Smooth muscle cell (in vitro differentiated cells): ENCODE results near the gene MPPED1. TPM values are rescaled to one million over a fixed set of nuclear protein-coding genes. Genes with fewer than 3 reads are reported as not detected.

Experiments
- DNase-seq: peaks from one replicate; lab custom pipeline; 2025; ENCODE audit not compliant: unreplicated experiment; lab: John Stamatoyannopoulos, UW
- H2AFZ ChIP-seq: fragments of 200-600 bp; sonication (generic); 2 replicates; pipeline ENCODE4 v1.6.0; 2016; ENCODE audit warnings: antibody characterized with exemption, low read depth, mild to moderate bottlenecking
- H3F3A ChIP-seq: fragments of 200-600 bp; sonication (generic); 2 replicates; pipeline ENCODE4 v1.6.0; 2017; ENCODE audit warnings: antibody characterized with exemption, low read depth
- H3K27ac ChIP-seq: fragments of 200-600 bp; sonication (generic); 2 replicates; pipeline ENCODE4 v1.5.1; 2016; ENCODE audit warnings: low read depth, mild to moderate bottlenecking
- H3K27me3 ChIP-seq: fragments of 200-600 bp; sonication (generic); 2 replicates; pipeline ENCODE4 v1.6.1; 2016; ENCODE audit warnings: low read depth, mild to moderate bottlenecking
- H3K36me3 ChIP-seq: fragments of 200-600 bp; sonication (generic); 2 replicates; pipeline ENCODE4 v1.5.1; 2016; ENCODE audit warnings: low read depth
- H3K4me1 ChIP-seq: fragments of 200-600 bp; sonication (generic); 2 replicates; pipeline ENCODE4 v1.5.1; 2016; ENCODE audit warnings: low read depth
- H3K4me2 ChIP-seq: fragments of 200-600 bp; sonication (generic); 2 replicates; pipeline ENCODE4 v1.6.0; 2016; ENCODE audit warnings: mild to moderate bottlenecking
- H3K4me3 ChIP-seq: fragments of 200-600 bp; sonication (generic); 2 replicates; pipeline ENCODE4 v1.5.1; 2016; ENCODE audit warnings: mild to moderate bottlenecking
- H3K79me2 ChIP-seq: fragments of 200-600 bp; sonication (generic); 2 replicates; pipeline ENCODE4 v1.6.0; 2016; ENCODE audit warnings: low read depth, mild to moderate bottlenecking
- H3K9ac ChIP-seq: fragments of 200-600 bp; sonication (generic); 2 replicates; pipeline ENCODE4 v1.6.0; 2016; ENCODE audit warnings: low read depth
- H3K9me3 ChIP-seq: fragments of 200-600 bp; sonication (generic); replicated peaks from 2 replicates; pipeline ENCODE4 v1.5.1; 2016; ENCODE audit warnings: low read depth
- H4K20me1 ChIP-seq: fragments of 200-600 bp; sonication (generic); 2 replicates; pipeline ENCODE4 v1.6.0; 2016; ENCODE audit warnings: low read depth
- WGBS: methylation state at CpG from one replicate; pipeline ENCODE4 v1.1.7; 2016; ENCODE audit warnings: low lambda C conversion rate; 5-methylcytosine and 5-hydroxymethylcytosine counted together
- polyA plus RNA-seq: library from polyadenylated mRNA; unstranded; fragments of >200 nt; fragmentation: Nextera tagmentation; extraction: Ambion mirVana; gene quantifications from 2 replicates; pipeline ENCODE4 v1.2.1, GENCODE V29; 2016
- total RNA-seq: library from RNA; depleted of rRNA; stranded (reverse); fragments of >200 nt; gene quantifications from 2 replicates; pipeline ENCODE4 v1.2.3, GENCODE V29; 2014
- TF ChIP-seq, protein P1 (sequence below): fragments of 200-600 bp; sonication (generic); IDR thresholded peaks from 2 replicates; pipeline ENCODE4 v1.5.1; 2017; ENCODE audit warnings: borderline replicate concordance, mild to moderate bottlenecking, antibody characterized with exemption; ENCODE audit not compliant: insufficient read depth, poor library complexity, severe bottlenecking

Gene MPPED1
- total and polyA plus RNA-seq, 2 experiments from 2014 or later, result not detected

DNA sequence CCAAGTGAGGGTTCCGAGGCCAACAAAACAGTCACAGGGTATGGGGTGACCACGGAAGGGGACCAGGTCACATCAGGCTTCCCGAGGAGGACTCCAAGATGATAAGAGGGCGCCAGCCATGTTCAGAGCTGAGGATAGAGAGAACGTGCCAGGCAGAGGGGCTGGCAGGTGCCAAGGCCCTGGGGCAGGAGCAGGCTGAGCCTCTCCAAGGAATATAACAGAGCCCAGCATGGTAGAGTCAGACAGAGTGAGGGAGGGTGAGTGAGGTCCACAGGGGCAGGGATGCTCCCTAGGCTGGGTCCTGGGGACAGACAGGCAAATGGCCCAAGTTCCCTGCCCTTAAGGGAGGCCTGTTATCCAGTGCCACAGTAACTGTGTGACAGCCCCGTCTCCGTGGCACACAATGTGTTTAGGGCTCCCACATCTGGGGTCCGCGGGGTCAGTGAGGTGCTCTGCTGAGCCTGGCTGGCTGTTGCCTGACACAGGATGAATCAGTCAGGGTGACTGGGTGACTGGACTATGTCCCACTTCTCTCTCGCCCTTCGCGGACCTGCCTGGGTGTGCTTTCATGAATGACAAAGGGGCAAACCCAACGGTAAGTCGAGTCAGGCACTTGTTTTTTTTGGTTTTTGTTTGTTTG lies 105.3 kb downstream of the MPPED1 start:
- Histone ChIP-seq H3K36me3 (no peaks in the 10 kb centered on the region), H3K9me3 (no peaks in the 10 kb centered on the region), H3K4me2 (no peak overlapping the region), H3K4me3 (no peak overlapping the region), H2AFZ (no peak overlapping the region), H3K27me3 (peaks cover 5% of the 10 kb centered on the region), H3K4me1 (no peaks in the 10 kb centered on the region), H3F3A (no peaks in the 10 kb centered on the region), H3K9ac (no peak overlapping the region), H3K79me2 (no peaks in the 10 kb centered on the region), H3K27ac (no peak overlapping the region), H4K20me1 (no peaks in the 10 kb centered on the region)
- TF ChIP-seq, protein P1, sequence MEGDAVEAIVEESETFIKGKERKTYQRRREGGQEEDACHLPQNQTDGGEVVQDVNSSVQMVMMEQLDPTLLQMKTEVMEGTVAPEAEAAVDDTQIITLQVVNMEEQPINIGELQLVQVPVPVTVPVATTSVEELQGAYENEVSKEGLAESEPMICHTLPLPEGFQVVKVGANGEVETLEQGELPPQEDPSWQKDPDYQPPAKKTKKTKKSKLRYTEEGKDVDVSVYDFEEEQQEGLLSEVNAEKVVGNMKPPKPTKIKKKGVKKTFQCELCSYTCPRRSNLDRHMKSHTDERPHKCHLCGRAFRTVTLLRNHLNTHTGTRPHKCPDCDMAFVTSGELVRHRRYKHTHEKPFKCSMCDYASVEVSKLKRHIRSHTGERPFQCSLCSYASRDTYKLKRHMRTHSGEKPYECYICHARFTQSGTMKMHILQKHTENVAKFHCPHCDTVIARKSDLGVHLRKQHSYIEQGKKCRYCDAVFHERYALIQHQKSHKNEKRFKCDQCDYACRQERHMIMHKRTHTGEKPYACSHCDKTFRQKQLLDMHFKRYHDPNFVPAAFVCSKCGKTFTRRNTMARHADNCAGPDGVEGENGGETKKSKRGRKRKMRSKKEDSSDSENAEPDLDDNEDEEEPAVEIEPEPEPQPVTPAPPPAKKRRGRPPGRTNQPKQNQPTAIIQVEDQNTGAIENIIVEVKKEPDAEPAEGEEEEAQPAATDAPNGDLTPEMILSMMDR, result no peak
- WGBS, result 93% methylated on average over 14 of the region's 14 CpGs
- DNase-seq, result no peak

DNA sequence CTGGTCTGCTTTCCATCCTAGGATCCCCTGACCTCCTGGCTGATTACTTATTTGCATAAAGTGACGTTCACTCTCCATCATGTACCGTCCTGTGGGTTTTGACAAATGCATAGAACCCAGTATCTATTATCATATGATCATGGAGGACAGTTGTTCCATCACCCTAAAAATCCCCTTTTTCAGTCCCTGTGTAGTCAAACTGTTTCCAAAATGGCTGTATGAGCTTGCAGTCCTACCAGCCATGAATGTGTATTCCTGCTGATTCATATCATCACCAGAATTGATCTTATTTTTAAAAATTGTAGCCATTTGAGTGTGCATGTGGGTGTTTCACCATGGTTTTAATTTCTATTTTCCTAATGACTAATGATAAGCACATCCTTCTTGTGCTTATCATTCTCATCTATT lies 108.8 kb downstream of the MPPED1 start:
- no peak for DNase-seq
- H3K27me3 ChIP-seq, result peaks cover 5% of the 10 kb centered on the region
- H3K4me1 ChIP-seq, result no peaks in the 10 kb centered on the region
- no peaks in the 10 kb centered on the region for H3K79me2 ChIP-seq
- TF ChIP-seq, protein P1, result no peak
- no peaks in the 10 kb centered on the region for H3K9me3 ChIP-seq
- H3K9ac ChIP-seq, result no peak overlapping the region
- no peak overlapping the region for H3K27ac ChIP-seq
- WGBS, result 80% methylated on average over 2 of the region's 2 CpGs
- H2AFZ ChIP-seq, result no peak overlapping the region
- H4K20me1 ChIP-seq, result no peaks in the 10 kb centered on the region
- no peaks in the 10 kb centered on the region for H3K36me3 ChIP-seq
- no peak overlapping the region for H3K4me2 ChIP-seq
- H3K4me3 ChIP-seq, result no peak overlapping the region
- no peaks in the 10 kb centered on the region for H3F3A ChIP-seq

DNA sequence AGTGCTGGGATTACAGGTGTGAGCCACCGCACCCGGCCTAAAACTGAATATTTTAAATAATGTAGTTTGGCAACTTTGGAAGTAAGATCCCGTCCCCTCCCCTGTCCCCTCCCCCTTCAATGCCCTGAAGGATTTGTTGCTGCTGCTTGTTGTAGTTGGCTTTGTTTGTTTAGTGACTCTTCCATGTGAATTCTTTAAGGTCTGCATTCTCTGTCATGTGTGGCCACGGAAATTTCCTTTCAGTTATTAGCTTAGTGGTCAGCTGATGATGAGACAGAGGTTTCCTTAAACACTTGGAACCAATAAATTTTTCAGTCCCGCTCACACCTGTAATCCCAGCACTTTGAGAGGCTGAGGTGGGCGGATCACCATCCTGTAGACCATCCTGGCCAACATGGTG lies 109.9 kb downstream of the MPPED1 start:
- no peaks in the 10 kb centered on the region for H3K36me3 ChIP-seq
- H3K4me1 ChIP-seq, result no peaks in the 10 kb centered on the region
- H2AFZ ChIP-seq, result no peak overlapping the region
- H3K27me3 ChIP-seq, result peaks cover 5% of the 10 kb centered on the region
- no peak overlapping the region for H3K4me3 ChIP-seq
- 76% methylated on average over 6 of the region's 6 CpGs for WGBS
- no peak overlapping the region for H3K9ac ChIP-seq
- no peak overlapping the region for H3K4me2 ChIP-seq
- H4K20me1 ChIP-seq, result no peaks in the 10 kb centered on the region
- H3K9me3 ChIP-seq, result no peaks in the 10 kb centered on the region
- DNase-seq, result no peak
- no peaks in the 10 kb centered on the region for H3K79me2 ChIP-seq
- no peaks in the 10 kb centered on the region for H3F3A ChIP-seq
- no peak overlapping the region for H3K27ac ChIP-seq
- TF ChIP-seq, protein P1, result no peak

DNA sequence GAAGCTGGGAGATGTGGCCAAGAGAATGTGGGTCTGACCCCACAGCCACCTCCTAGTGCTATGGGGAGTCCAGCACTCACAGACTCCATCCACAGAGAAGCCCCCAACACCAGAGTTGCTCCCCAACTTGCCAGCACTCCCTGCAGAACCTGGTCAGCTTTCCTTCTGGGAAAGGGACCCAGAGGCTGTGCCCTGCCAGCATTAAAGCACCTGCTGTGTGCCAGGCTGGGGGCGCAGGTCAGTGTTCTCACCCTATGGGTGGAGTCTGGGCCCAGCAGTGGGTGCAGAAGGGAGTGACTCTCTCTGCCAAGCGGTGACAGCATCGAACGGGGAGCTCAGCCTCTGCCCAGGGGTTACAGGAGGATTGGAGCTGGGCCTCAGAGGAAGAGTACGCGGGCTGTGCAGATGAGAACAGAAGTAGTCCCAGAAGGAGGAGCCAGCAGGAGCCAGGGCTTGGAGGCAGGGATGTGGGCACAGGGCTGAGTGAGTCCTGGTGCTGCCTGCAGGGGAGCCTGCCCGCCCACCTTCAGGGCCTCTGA lies 114.4 kb downstream of the MPPED1 start:
- Histone ChIP-seq H3K36me3 (no peaks in the 10 kb centered on the region), H3K9me3 (no peaks in the 10 kb centered on the region), H3K27ac (no peak overlapping the region), H3F3A (no peaks in the 10 kb centered on the region), H3K27me3 (no peaks in the 10 kb centered on the region), H3K9ac (no peak overlapping the region), H4K20me1 (no peaks in the 10 kb centered on the region), H3K4me2 (no peak overlapping the region), H3K4me3 (no peak overlapping the region), H3K4me1 (no peaks in the 10 kb centered on the region), H2AFZ (no peak overlapping the region), H3K79me2 (no peaks in the 10 kb centered on the region)
- DNase-seq, result no peak
- TF ChIP-seq, protein P1, result no peak
- 94% methylated on average over 7 of the region's 7 CpGs for WGBS
